Fibroblast of lung (primary cell): ENCODE measurements around the gene SUGCT. TPM values are rescaled to one million over a fixed set of nuclear protein-coding genes. Genes with fewer than 3 reads are reported as not detected.

Experiments used
- DNase-seq, 2 donors: peaks; one replicate each; pipeline versions ENCODE4 v3.0.0 to v3.0.0-alpha.2; 2010; ENCODE audit warnings: low read depth in 2 of 2
- H2AFZ ChIP-seq: 2 replicates; pipeline ENCODE4 v1.5.1; 2012; ENCODE audit warnings: low read length, control low read depth, inconsistent platforms
- H3K27ac ChIP-seq: 2 replicates; pipeline ENCODE4 v1.5.1; 2011; ENCODE audit warnings: low read length, control low read depth; ENCODE audit not compliant: insufficient read depth
- H3K27me3 ChIP-seq: 2 replicates; pipeline ENCODE4 v1.5.1; 2011; ENCODE audit warnings: mild to moderate bottlenecking, low read length; ENCODE audit not compliant: control insufficient read depth, insufficient read depth
- H3K36me3 ChIP-seq: 2 replicates; pipeline ENCODE4 v1.5.1; 2011; ENCODE audit warnings: low read length; ENCODE audit not compliant: control insufficient read depth, insufficient read depth
- H3K4me1 ChIP-seq: 2 replicates; pipeline ENCODE4 v1.5.1; 2011; ENCODE audit warnings: low read length; ENCODE audit not compliant: control insufficient read depth, insufficient read depth; ENCODE audit errors: extremely low read depth
- H3K4me2 ChIP-seq: 2 replicates; pipeline ENCODE4 v1.5.1; 2011; ENCODE audit warnings: low read length, control low read depth; ENCODE audit not compliant: insufficient read depth; ENCODE audit errors: extremely low read depth
- H3K4me3 ChIP-seq, 4 experiments: fragments of 200-600 bp in 1 of 4; sonication (generic) in 1 of 4; replicated peaks in 1 of 4; 2 replicates each; pipeline ENCODE4 v1.5.1; 2011 to 2016; ENCODE audit warnings: low read length in 4 of 4, low read depth in 3 of 4, mild to moderate bottlenecking in 3 of 4, control low read depth in 2 of 4, inconsistent platforms in 1 of 4, mixed read lengths in 1 of 4; ENCODE audit not compliant: insufficient read depth in 1 of 4; ENCODE audit errors: control extremely low read depth in 1 of 4
- H3K79me2 ChIP-seq: 2 replicates; pipeline ENCODE4 v1.5.1; 2012; ENCODE audit warnings: mild to moderate bottlenecking, low read length, inconsistent platforms; ENCODE audit not compliant: control insufficient read depth, insufficient read depth
- H3K9ac ChIP-seq: 2 replicates; pipeline ENCODE4 v1.5.1; 2011; ENCODE audit warnings: mild to moderate bottlenecking, low read length, control low read depth; ENCODE audit not compliant: insufficient read depth
- H3K9me3 ChIP-seq: 2 replicates; pipeline ENCODE4 v1.5.1; 2012; ENCODE audit warnings: low read depth, low read length; ENCODE audit not compliant: control insufficient read depth, insufficient read depth
- H4K20me1 ChIP-seq: 2 replicates; pipeline ENCODE4 v1.5.1; 2011; ENCODE audit warnings: low read length; ENCODE audit not compliant: control insufficient read depth, insufficient read depth; ENCODE audit errors: extremely low read depth
- EZH2 ChIP-seq: IDR thresholded peaks from 2 replicates; pipeline ENCODE4 v1.5.1; 2012; ENCODE audit warnings: low read length, control low read depth, mild to moderate bottlenecking; ENCODE audit errors: missing control alignments
- polyA plus RNA-seq, 2 donors: library from polyadenylated mRNA; depleted of rRNA in 1 of 2; stranded (reverse) in 1 of 2; unstranded in 1 of 2; fragments of >200 nt; gene quantifications; 2 replicates each; pipeline ENCODE4 v1.2.1, GENCODE V29; 2011 to 2012; ENCODE audit warnings: missing spikeins in 1 of 2
- total RNA-seq: library from RNA; depleted of rRNA; stranded (reverse); fragments of >200 nt; gene quantifications from 2 replicates; pipeline ENCODE4 v1.2.1, GENCODE V29; 2014
- TF ChIP-seq, protein P1 (sequence below), 2 donors: IDR thresholded peaks in 1 of 2; conservative IDR thresholded peaks in 1 of 2; 1 replicate in 1 of 2; 2 replicates in 1 of 2; pipeline ENCODE4 v1.5.1; 2011 to 2012; ENCODE audit warnings: low read length in 2 of 2, control low read depth in 1 of 2, inconsistent platforms in 1 of 2, low read depth in 1 of 2, mild to moderate bottlenecking in 1 of 2

SUGCT gene
- total and polyA plus RNA-seq, 2 donors (not counting 1 experiment from before 2014, with no cell fraction given), result 8.4 to 16.5 TPM

DNA sequence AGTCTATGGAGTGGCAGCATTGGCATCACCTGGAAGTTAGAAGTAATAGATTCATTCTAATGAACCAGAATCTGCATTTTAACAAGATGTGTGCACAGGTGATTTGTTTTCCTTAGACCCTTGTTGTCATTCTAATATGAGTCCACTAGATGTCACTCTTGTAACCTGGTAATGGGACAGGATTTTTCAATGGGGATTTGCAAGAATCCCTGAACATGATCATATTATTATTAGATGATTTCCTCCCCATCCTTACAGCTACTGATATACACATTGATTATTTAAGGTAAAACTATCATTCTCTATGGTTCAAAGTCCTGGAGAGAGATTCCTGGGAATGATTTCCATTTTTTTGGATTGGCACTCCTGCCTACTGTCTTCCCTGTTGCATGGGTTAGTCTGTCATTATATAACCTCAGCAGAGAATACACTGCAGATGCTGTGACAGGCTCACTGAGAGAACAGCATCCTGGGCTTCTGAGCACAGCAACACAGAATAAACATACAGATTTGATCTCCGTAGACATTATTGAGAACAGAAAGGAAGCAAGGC, 194.9 kb downstream of the SUGCT start:
- DNase-seq, result peak; percentile 57 to 74
- no peaks in the 10 kb centered on the region for H3K79me2 ChIP-seq
- no peaks in the 10 kb centered on the region for H3K36me3 ChIP-seq
- H3K27ac ChIP-seq, result no peak overlapping the region
- H4K20me1 ChIP-seq, result no peaks in the 10 kb centered on the region
- H3K4me3 ChIP-seq, result no peak overlapping the region
- H3K9ac ChIP-seq, result no peak overlapping the region
- H3K27me3 ChIP-seq, result no peaks in the 10 kb centered on the region
- no peak overlapping the region for H3K4me2 ChIP-seq
- no peak overlapping the region for H2AFZ ChIP-seq
- no peak for TF ChIP-seq EZH2
- TF ChIP-seq, protein P1, sequence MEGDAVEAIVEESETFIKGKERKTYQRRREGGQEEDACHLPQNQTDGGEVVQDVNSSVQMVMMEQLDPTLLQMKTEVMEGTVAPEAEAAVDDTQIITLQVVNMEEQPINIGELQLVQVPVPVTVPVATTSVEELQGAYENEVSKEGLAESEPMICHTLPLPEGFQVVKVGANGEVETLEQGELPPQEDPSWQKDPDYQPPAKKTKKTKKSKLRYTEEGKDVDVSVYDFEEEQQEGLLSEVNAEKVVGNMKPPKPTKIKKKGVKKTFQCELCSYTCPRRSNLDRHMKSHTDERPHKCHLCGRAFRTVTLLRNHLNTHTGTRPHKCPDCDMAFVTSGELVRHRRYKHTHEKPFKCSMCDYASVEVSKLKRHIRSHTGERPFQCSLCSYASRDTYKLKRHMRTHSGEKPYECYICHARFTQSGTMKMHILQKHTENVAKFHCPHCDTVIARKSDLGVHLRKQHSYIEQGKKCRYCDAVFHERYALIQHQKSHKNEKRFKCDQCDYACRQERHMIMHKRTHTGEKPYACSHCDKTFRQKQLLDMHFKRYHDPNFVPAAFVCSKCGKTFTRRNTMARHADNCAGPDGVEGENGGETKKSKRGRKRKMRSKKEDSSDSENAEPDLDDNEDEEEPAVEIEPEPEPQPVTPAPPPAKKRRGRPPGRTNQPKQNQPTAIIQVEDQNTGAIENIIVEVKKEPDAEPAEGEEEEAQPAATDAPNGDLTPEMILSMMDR (conservative IDR thresholded peaks at IDR 0.05 in 1 of 2, IDR thresholded peaks at IDR 0.05 in 1 of 2; ENCODE audit: low read depth in 1 of 2, low read length in 2 of 2), result peak; percentile 47 to 62
- no peaks in the 10 kb centered on the region for H3K9me3 ChIP-seq
- H3K4me1 ChIP-seq, result no peaks in the 10 kb centered on the region

DNA sequence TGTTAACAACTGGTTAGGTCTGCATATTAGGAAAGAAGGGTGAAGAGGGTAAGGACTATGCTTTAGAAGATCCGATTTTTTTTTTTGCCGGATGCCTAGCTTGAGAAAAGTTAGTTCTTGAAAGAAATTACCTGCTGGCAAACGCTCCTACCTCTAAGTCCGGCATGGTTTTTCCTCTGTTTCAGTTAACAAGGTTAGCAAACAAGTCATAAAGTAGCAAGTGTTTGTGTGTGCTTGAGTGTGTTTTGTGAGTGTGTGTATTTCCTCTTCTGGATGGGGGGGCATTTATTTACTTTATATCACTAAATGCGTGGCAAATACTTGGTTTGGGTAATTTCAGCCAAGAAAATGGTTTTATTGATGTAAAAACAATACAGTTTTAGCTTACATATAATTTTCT, 195.6 kb downstream of the SUGCT start:
- H3K9me3 ChIP-seq, result no peaks in the 10 kb centered on the region
- no peaks in the 10 kb centered on the region for H3K27me3 ChIP-seq
- TF ChIP-seq, protein P1 (conservative IDR thresholded peaks at IDR 0.05 in 1 of 2, IDR thresholded peaks at IDR 0.05 in 1 of 2; ENCODE audit: low read depth in 1 of 2, low read length in 2 of 2), result no peak
- no peak for TF ChIP-seq EZH2
- no peaks in the 10 kb centered on the region for H3K79me2 ChIP-seq
- H3K4me3 ChIP-seq, result no peak overlapping the region
- no peaks in the 10 kb centered on the region for H4K20me1 ChIP-seq
- no peak overlapping the region for H3K4me2 ChIP-seq
- no peaks in the 10 kb centered on the region for H3K4me1 ChIP-seq
- H3K36me3 ChIP-seq, result no peaks in the 10 kb centered on the region
- H3K9ac ChIP-seq, result no peak overlapping the region
- no peak overlapping the region for H2AFZ ChIP-seq
- no peak for DNase-seq
- H3K27ac ChIP-seq, result no peak overlapping the region

DNA sequence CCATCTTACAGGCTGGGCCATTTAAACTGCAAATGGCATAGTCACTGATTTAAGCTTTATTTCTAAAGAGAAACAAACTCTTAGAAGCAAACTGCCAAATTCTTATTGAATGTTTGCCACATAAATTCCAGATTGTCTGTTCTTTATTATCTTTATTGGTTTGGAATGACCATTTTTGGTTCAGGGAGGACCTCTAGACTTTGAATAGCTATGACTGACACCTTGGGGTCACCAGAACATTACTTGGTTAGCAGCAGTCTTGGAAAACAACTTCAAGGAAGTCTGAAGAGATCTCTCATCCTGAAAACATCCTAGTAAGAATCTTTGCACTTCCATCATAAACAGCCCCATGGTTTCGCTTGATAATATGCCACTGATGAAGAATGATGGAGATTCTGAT, 197.1 kb downstream of the SUGCT start:
- no peaks in the 10 kb centered on the region for H3K9me3 ChIP-seq
- DNase-seq, result peak in 1 of 2 donors; percentile 83

More for the DNA sequence above, 197.1 kb downstream of the SUGCT start:
- Histone ChIP-seq H4K20me1 (no peaks in the 10 kb centered on the region), H3K27ac (no peak overlapping the region), H3K9ac (no peak overlapping the region), H3K4me1 (no peaks in the 10 kb centered on the region), H3K36me3 (no peaks in the 10 kb centered on the region), H3K79me2 (no peaks in the 10 kb centered on the region), H2AFZ (no peak overlapping the region), H3K27me3 (no peaks in the 10 kb centered on the region), H3K4me2 (no peak overlapping the region), H3K4me3 (no peak overlapping the region)
- TF ChIP-seq, protein P1 (conservative IDR thresholded peaks at IDR 0.05 in 1 of 2, IDR thresholded peaks at IDR 0.05 in 1 of 2; ENCODE audit: low read depth in 1 of 2, low read length in 2 of 2), result no peak
- no peak for TF ChIP-seq EZH2
